ENCODE data around the gene SMYD2.

DNA sequence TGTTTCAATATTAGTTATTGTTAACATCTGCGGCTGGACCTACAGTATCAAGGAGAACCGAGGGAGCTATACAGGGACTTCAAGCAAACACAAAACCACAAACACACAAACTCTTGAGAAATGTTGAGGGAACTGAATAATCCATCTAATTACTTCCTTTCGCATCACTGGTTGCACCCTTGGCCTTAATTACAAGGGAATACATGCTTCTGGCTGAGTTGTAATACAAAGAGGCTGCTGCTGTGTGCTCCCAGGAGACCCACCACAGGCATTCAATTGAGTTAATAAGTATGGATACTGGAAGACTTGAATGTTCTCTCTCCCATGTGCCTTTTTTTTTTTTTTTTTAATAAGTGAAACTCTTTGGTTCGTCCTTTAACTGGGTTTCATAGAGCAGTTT lies 16.8 kb upstream of the SMYD2 start:
- TF ChIP-seq, protein P1, sequence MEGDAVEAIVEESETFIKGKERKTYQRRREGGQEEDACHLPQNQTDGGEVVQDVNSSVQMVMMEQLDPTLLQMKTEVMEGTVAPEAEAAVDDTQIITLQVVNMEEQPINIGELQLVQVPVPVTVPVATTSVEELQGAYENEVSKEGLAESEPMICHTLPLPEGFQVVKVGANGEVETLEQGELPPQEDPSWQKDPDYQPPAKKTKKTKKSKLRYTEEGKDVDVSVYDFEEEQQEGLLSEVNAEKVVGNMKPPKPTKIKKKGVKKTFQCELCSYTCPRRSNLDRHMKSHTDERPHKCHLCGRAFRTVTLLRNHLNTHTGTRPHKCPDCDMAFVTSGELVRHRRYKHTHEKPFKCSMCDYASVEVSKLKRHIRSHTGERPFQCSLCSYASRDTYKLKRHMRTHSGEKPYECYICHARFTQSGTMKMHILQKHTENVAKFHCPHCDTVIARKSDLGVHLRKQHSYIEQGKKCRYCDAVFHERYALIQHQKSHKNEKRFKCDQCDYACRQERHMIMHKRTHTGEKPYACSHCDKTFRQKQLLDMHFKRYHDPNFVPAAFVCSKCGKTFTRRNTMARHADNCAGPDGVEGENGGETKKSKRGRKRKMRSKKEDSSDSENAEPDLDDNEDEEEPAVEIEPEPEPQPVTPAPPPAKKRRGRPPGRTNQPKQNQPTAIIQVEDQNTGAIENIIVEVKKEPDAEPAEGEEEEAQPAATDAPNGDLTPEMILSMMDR (IDR thresholded peaks at IDR 0.05) = no peak
- TF ChIP-seq ESRRA (CRISPR knock-in tag; IDR thresholded peaks at IDR 0.05; ENCODE audit: borderline replicate concordance) (no peak), ZBTB21 (CRISPR knock-in tag; IDR thresholded peaks at IDR 0.05; ENCODE audit: borderline replicate concordance) (no peak), NFE2L1 (CRISPR knock-in tag; IDR thresholded peaks at IDR 0.05) (no peak), FOXP1 (CRISPR knock-in tag; IDR thresholded peaks at IDR 0.05; ENCODE audit: borderline replicate concordance) (no peak), CREM (CRISPR knock-in tag; IDR thresholded peaks at IDR 0.05) (no peak), FOXJ3 (CRISPR knock-in tag; IDR thresholded peaks at IDR 0.05; ENCODE audit: borderline replicate concordance) (no peak), JAZF1 (CRISPR knock-in tag; IDR thresholded peaks at IDR 0.05) (no peak), MYBL2 (CRISPR knock-in tag; IDR thresholded peaks at IDR 0.05) (no peak), TCF7 (CRISPR knock-in tag; IDR thresholded peaks at IDR 0.05; ENCODE audit: low read depth) (no peak), CREB1 (CRISPR knock-in tag; IDR thresholded peaks at IDR 0.05) (no peak)
- TF ChIP-seq, protein P2, sequence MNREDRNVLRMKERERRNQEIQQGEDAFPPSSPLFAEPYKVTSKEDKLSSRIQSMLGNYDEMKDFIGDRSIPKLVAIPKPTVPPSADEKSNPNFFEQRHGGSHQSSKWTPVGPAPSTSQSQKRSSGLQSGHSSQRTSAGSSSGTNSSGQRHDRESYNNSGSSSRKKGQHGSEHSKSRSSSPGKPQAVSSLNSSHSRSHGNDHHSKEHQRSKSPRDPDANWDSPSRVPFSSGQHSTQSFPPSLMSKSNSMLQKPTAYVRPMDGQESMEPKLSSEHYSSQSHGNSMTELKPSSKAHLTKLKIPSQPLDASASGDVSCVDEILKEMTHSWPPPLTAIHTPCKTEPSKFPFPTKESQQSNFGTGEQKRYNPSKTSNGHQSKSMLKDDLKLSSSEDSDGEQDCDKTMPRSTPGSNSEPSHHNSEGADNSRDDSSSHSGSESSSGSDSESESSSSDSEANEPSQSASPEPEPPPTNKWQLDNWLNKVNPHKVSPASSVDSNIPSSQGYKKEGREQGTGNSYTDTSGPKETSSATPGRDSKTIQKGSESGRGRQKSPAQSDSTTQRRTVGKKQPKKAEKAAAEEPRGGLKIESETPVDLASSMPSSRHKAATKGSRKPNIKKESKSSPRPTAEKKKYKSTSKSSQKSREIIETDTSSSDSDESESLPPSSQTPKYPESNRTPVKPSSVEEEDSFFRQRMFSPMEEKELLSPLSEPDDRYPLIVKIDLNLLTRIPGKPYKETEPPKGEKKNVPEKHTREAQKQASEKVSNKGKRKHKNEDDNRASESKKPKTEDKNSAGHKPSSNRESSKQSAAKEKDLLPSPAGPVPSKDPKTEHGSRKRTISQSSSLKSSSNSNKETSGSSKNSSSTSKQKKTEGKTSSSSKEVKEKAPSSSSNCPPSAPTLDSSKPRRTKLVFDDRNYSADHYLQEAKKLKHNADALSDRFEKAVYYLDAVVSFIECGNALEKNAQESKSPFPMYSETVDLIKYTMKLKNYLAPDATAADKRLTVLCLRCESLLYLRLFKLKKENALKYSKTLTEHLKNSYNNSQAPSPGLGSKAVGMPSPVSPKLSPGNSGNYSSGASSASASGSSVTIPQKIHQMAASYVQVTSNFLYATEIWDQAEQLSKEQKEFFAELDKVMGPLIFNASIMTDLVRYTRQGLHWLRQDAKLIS (CRISPR knock-in tag; IDR thresholded peaks at IDR 0.05; ENCODE audit: borderline replicate concordance) = no peak
- TF ChIP-seq, protein P3, sequence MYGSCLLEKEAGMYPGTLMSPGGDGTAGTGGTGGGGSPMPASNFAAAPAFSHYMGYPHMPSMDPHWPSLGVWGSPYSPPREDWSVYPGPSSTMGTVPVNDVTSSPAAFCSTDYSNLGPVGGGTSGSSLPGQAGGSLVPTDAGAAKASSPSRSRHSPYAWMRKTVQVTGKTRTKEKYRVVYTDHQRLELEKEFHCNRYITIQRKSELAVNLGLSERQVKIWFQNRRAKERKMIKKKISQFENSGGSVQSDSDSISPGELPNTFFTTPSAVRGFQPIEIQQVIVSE (CRISPR knock-in tag; IDR thresholded peaks at IDR 0.05; ENCODE audit: borderline replicate concordance) = no peak
